SU-DHL-6 (cell line): ENCODE results near the gene NAAA.

Experiments
- CTCF ChIP-seq: fragments of 200-600 bp; sonication (generic); IDR thresholded peaks from one replicate; pipeline ENCODE4 v1.5.1; 2017; ENCODE audit warnings: antibody characterized with exemption, mild to moderate bottlenecking, low read length, moderate library complexity; ENCODE audit not compliant: insufficient read depth, poor library complexity, severe bottlenecking
- EZH2phosphoT487 ChIP-seq: fragments of 200-600 bp; sonication (generic), shearing (Covaris generic); conservative IDR thresholded peaks from 2 replicates; pipeline ENCODE4 v1.6.1; 2018; ENCODE audit warnings: mild to moderate bottlenecking, antibody characterized with exemption, low read length, moderate library complexity, mixed read lengths

GRCh38 chr4:75920327-75920726, 20.5 kb downstream of the NAAA start:
- TF ChIP-seq CTCF, result no peak
- no peak for TF ChIP-seq EZH2phosphoT487
